GM13977 (cell line): ENCODE measurements around the gene MSH6.

Source experiments
- DNase-seq: peaks from one replicate; pipeline ENCODE4 v3.0.0; 2012; ENCODE audit warnings: low spot score
- CTCF ChIP-seq: IDR thresholded peaks from 2 replicates; pipeline ENCODE4 v1.5.1; 2012; ENCODE audit warnings: mild to moderate bottlenecking, control low read depth; ENCODE audit not compliant: insufficient read depth; ENCODE audit errors: extremely low read depth, missing control alignments
- in situ Hi-C: fragments of 300-500 bp; cut with MboI; formaldehyde crosslinking; loops from one replicate; pipeline ENCODE4 v1.12.0; 2022; ENCODE audit warnings: low sequenced_read_pairs, low pct_unique_long_range_greater_than_20kb, mixed read lengths, inconsistent platforms; ENCODE audit not compliant: unreplicated experiment

The MSH6 gene

GRCh38 chr2:47782671-47783485, at the start of gene MSH6:
Gene MSH6, plus strand, starts transcription at chr2:47783145. Its CDS starts 89 bp downstream, at chr2:47783234.
- in situ Hi-C loops = no loop called here
- TF ChIP-seq CTCF = no peak
- peak; percentile 98 for DNase-seq

- TF ChIP-seq CTCF = no peak
- DNase-seq = no peak
- in situ Hi-C loops = no loop called here
These were observed 47.6 kb upstream of the MSH6 start for GRCh38 chr2:47735136-47735869.

- no peak for TF ChIP-seq CTCF
- DNase-seq = no peak
- in situ Hi-C loops = no loop called here
These were observed 47.0 kb upstream of the MSH6 start for GRCh38 chr2:47735912-47736311.

GRCh38 chr2:47737191-47737975, 45.6 kb upstream of the MSH6 start:
- in situ Hi-C loops = no loop called here
- DNase-seq = no peak
- no peak for TF ChIP-seq CTCF

- in situ Hi-C loops = no loop called here
- TF ChIP-seq CTCF = no peak
- DNase-seq = no peak
These were observed 44.6 kb upstream of the MSH6 start for GRCh38 chr2:47738331-47738730.

GRCh38 chr2:47741101-47741500, 41.8 kb upstream of the MSH6 start:
- DNase-seq = no peak
- no peak for TF ChIP-seq CTCF
- in situ Hi-C loops = no loop called here
